Osteocyte (in vitro differentiated cells): ENCODE results near the gene CLTC. TPM values are rescaled to one million over a fixed set of nuclear protein-coding genes. Genes with fewer than 3 reads are reported as not detected.

ENCODE experiments used
- DNase-seq: peaks from one replicate; pipeline ENCODE4 v3.0.0; 2021; ENCODE audit warnings: mixed read lengths; ENCODE audit not compliant: unreplicated experiment; ENCODE audit errors: extremely low spot score
- H3K27ac Mint-ChIP-seq: one replicate; pipeline ENCODE4 v1.8.0; 2021; ENCODE audit warnings: mild to moderate bottlenecking, mixed read lengths; ENCODE audit not compliant: unreplicated experiment
- H3K27me3 Mint-ChIP-seq: one replicate; pipeline ENCODE4 v1.8.0; 2021; ENCODE audit warnings: mixed read lengths; ENCODE audit not compliant: unreplicated experiment
- H3K36me3 Mint-ChIP-seq: one replicate; pipeline ENCODE4 v1.8.0; 2021; ENCODE audit warnings: mixed read lengths; ENCODE audit not compliant: unreplicated experiment
- H3K4me1 Mint-ChIP-seq: one replicate; pipeline ENCODE4 v1.8.0; 2021; ENCODE audit warnings: mixed read lengths; ENCODE audit not compliant: unreplicated experiment
- H3K4me3 Mint-ChIP-seq: one replicate; pipeline ENCODE4 v1.8.0; 2021; ENCODE audit warnings: mild to moderate bottlenecking, moderate library complexity, mixed read lengths; ENCODE audit not compliant: unreplicated experiment
- H3K9me3 Mint-ChIP-seq: one replicate; pipeline ENCODE4 v1.8.0; 2021; ENCODE audit warnings: mixed read lengths; ENCODE audit not compliant: unreplicated experiment
- CTCF ChIP-seq: fragments of 200-600 bp; sonication (generic); IDR thresholded peaks from 2 replicates; pipeline ENCODE4 v1.5.0; 2021; ENCODE audit warnings: antibody characterized with exemption, mild to moderate bottlenecking, moderate library complexity
- total RNA-seq: library from RNA; stranded (reverse); gene quantifications from 2 replicates; pipeline ENCODE4 v1.2.1, GENCODE V29; 2021

Gene CLTC
- total RNA-seq, 1 donor from 2014 or later = 297 TPM

- Mint-ChIP-seq H3K4me1 (peaks cover 46% of the 10 kb centered on the region), H3K4me3 (peak overlapping the region; percentile 95), H3K27ac (peak overlapping the region; percentile 100), H3K36me3 (no peaks in the 10 kb centered on the region), H3K27me3 (no peaks in the 10 kb centered on the region), H3K9me3 (no peaks in the 10 kb centered on the region)
- no peak for DNase-seq
- no peak for TF ChIP-seq CTCF
Measured at GRCh38 chr17:59619035-59619297, 729 bp upstream of the CLTC start.

- peak overlapping the region; percentile 95 for H3K4me3 Mint-ChIP-seq
- no peak for TF ChIP-seq CTCF
- no peaks in the 10 kb centered on the region for H3K9me3 Mint-ChIP-seq
Measured at GRCh38 chr17:59620064-59620359, 317 bp downstream of the CLTC start.

GRCh38 chr17:59620518-59621259 is 994 bp downstream of the CLTC start:
- peaks cover 53% of the 10 kb centered on the region for H3K4me1 Mint-ChIP-seq
- peak overlapping the region; percentile 95 for H3K4me3 Mint-ChIP-seq
- TF ChIP-seq CTCF = no peak
- DNase-seq = no peak
- H3K27me3 Mint-ChIP-seq = no peaks in the 10 kb centered on the region
- H3K36me3 Mint-ChIP-seq = peaks cover 2% of the 10 kb centered on the region
- peak overlapping the region; percentile 100 for H3K27ac Mint-ChIP-seq
- no peaks in the 10 kb centered on the region for H3K9me3 Mint-ChIP-seq

More at GRCh38 chr17:59620064-59620359, 317 bp downstream of the CLTC start:
- DNase-seq = no peak
- peaks cover 49% of the 10 kb centered on the region for H3K4me1 Mint-ChIP-seq
- H3K27me3 Mint-ChIP-seq = no peaks in the 10 kb centered on the region
- peak overlapping the region; percentile 100 for H3K27ac Mint-ChIP-seq
- H3K36me3 Mint-ChIP-seq = no peaks in the 10 kb centered on the region

DNA sequence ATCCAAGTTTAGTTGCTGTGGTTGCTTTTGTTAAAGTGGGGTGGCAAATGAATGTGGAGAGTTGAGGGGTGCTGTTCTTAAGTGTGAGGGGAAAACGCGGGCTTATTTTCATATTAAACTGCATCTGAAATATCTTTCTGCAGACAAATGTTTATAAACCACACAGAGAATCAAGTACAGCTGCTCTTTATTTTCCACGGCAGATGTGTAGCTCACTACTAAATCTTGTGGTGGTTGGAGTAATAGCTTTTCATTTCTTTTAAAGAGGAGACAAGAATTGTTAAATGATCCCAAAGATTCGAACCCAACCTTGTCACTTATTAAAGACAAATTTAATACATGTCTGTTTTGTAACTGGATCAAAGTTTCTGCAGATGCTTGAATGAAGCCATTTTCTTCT is 2.1 kb downstream of the CLTC start:
- no peaks in the 10 kb centered on the region for H3K27me3 Mint-ChIP-seq
- DNase-seq = no peak
- H3K4me3 Mint-ChIP-seq = peak overlapping the region; percentile 95
- H3K9me3 Mint-ChIP-seq = no peaks in the 10 kb centered on the region
- no peak for TF ChIP-seq CTCF
- peak overlapping the region; percentile 21 for H3K27ac Mint-ChIP-seq
- H3K36me3 Mint-ChIP-seq = peaks cover 2% of the 10 kb centered on the region
- H3K4me1 Mint-ChIP-seq = peaks cover 56% of the 10 kb centered on the region

- Mint-ChIP-seq H3K27me3 (no peaks in the 10 kb centered on the region), H3K4me3 (peak overlapping the region; percentile 61), H3K9me3 (no peaks in the 10 kb centered on the region), H3K4me1 (peaks cover 60% of the 10 kb centered on the region), H3K27ac (peak overlapping the region; percentile 72), H3K36me3 (peaks cover 2% of the 10 kb centered on the region)
- no peak for TF ChIP-seq CTCF
- no peak for DNase-seq
Measured at GRCh38 chr17:59623151-59623550, 3.5 kb downstream of the CLTC start.
